ENCODE results near the gene CELA1. TPM values are rescaled to one million over a fixed set of nuclear protein-coding genes. Genes with fewer than 3 reads are reported as not detected.
A peak's percentile ranks its signal among the peaks of the same experiment; 100 is the strongest.
"Not testable (repeated sequence)": the region's sequence is repeated elsewhere in the genome, so short reads cannot be mapped to it uniquely, and the experiment has no call there.

CELA1 gene
- total RNA-seq, 2 donors from 2014 or later = 0.26 TPM; not detected in 1

DNA sequence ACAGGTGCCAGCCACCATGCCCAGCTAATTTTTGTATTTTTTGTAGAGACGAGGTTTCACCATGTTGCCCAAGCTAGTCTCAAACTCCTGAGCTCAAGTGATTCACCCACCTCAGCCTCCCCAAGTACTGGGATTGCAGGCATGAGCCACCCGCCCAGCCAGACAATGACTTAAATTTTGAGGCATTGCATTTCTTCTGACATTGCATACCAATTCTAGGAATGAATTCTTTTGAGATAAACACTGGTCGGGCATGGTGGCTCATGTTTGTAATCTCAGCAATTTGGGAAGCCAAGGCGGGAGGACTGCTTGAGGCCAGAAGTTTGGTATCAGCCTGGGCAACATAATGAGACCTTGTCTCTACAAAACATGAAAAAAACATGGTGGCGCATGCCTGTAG lies 2.5 kb upstream of the CELA1 start:
- DNase-seq (no peak), ATAC-seq (replicated peaks in 1 of 2) (no peak)
- no peaks in the 10 kb centered on the region for H3K9me3 Mint-ChIP-seq
- H3K27ac Mint-ChIP-seq = no peak overlapping the region
- H3K27me3 Mint-ChIP-seq (ENCODE audit: low read depth) = no peaks in the 10 kb centered on the region
- peaks cover 11% of the 10 kb centered on the region for H3K4me1 Mint-ChIP-seq (ENCODE audit: low read depth)
- no peak overlapping the region for H3K4me3 Mint-ChIP-seq
- H3K36me3 Mint-ChIP-seq (ENCODE audit: insufficient read depth in 2 of 2) = no peaks in the 10 kb centered on the region

DNA sequence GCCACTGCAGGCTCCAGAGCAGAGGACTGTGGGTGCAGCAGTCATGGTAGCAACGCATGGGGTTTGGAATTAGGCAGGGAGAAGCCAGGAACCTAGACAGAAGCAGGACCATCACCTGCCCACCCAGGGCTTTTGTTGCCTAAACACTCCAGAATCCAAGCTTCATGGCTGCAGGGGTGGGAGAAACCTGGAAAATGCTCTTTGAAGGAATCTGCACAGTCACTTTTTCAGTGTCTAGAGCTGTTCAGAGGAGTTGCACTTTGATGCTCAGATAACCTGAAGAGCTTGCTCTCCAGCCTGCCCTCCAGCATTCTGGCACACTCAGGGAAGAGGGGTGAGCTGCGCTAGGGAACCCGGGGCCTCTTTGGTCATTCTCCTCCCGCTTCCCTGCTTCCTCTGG lies 1.6 kb upstream of the CELA1 start:
- Mint-ChIP-seq H3K4me1 (ENCODE audit: low read depth) (peaks cover 11% of the 10 kb centered on the region), H3K27me3 (ENCODE audit: low read depth) (no peaks in the 10 kb centered on the region), H3K36me3 (ENCODE audit: insufficient read depth in 2 of 2) (no peaks in the 10 kb centered on the region), H3K9me3 (no peaks in the 10 kb centered on the region), H3K27ac (no peak overlapping the region), H3K4me3 (no peak overlapping the region)
- ATAC-seq (replicated peaks in 1 of 2) (no peak), DNase-seq (no peak)

DNA sequence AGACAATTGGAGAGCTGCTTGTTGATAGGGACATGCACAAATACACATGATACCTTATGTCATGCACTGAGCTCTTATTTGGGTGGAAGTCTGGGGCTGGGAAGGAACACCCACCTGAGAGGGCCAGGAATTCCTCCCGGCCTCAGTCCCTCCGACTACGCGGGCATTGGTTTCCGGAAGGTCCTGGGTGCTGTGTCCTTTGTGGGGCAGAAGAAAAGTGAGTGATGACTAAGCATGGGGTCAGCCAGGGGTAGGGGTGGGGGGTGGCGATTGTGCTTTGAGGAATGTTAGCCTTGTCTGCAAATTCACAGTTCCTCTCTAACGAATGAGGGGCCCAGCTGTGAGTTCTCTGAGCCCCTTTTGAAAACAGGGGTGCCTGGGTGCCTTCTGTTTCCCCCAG lies 798 bp downstream of the CELA1 start:
- Mint-ChIP-seq H3K4me3 (no peak overlapping the region), H3K27ac (no peak overlapping the region)
- ATAC-seq (replicated peaks in 1 of 2) = no peak

DNA sequence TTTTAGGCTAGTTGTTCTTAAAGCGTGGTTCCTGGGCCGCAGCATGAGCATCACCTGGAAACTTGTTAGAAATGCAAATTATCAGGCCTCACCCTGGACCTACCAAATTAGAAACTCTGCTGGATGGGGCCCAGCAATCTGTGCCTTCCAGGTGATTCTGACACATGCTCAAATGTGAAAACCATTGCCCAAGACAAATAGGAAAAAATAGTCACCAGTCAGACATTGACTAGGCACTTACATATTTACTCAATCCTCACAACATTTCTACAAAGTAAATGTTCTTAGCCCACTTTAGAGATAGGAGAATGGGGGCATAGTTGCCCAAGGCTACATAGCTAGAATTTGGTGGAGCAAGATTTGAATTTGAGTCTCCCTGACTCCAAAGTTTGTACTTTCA lies 3.3 kb downstream of the CELA1 start:
- H3K9me3 Mint-ChIP-seq = no peaks in the 10 kb centered on the region
- ATAC-seq (replicated peaks in 1 of 2) = peak; percentile 38 to 52
- H3K27ac Mint-ChIP-seq = no peak overlapping the region
- no peak overlapping the region for H3K4me3 Mint-ChIP-seq
- peaks cover 20% of the 10 kb centered on the region for H3K4me1 Mint-ChIP-seq (ENCODE audit: low read depth)
- no peak for DNase-seq
- no peaks in the 10 kb centered on the region for H3K27me3 Mint-ChIP-seq (ENCODE audit: low read depth)
- no peaks in the 10 kb centered on the region for H3K36me3 Mint-ChIP-seq (ENCODE audit: insufficient read depth in 2 of 2)

More for the DNA sequence above, 798 bp downstream of the CELA1 start:
- DNase-seq = no peak
- Mint-ChIP-seq H3K9me3 (no peaks in the 10 kb centered on the region), H3K36me3 (ENCODE audit: insufficient read depth in 2 of 2) (no peaks in the 10 kb centered on the region), H3K4me1 (ENCODE audit: low read depth) (peaks cover 20% of the 10 kb centered on the region), H3K27me3 (ENCODE audit: low read depth) (no peaks in the 10 kb centered on the region)

DNA sequence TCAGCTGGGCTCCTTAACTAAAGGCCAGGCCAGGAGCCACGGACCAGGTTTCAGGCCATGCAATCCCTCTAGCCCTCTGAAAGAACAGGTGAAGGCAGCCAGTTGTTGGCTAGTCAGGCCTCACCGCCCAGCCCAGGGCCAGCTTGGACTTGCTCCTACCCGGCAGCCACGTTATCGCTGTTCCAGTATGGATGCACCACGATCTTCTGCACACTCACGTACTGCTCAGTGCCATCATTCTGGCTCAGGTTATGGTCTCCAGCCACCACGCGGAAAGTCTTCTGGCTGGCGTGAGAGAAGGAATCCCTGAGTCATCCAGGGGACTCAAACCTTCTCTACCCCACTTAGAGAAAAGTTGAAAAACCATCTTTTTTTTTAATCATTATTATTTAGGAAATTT lies 4.1 kb downstream of the CELA1 start:
- DNase-seq (no peak), ATAC-seq (replicated peaks in 1 of 2) (no peak)
- Mint-ChIP-seq H3K36me3 (ENCODE audit: insufficient read depth in 2 of 2) (no peaks in the 10 kb centered on the region), H3K27me3 (ENCODE audit: low read depth) (no peaks in the 10 kb centered on the region), H3K9me3 (no peaks in the 10 kb centered on the region), H3K4me1 (ENCODE audit: low read depth) (peaks cover 20% of the 10 kb centered on the region), H3K27ac (no peak overlapping the region), H3K4me3 (no peak overlapping the region)

DNA sequence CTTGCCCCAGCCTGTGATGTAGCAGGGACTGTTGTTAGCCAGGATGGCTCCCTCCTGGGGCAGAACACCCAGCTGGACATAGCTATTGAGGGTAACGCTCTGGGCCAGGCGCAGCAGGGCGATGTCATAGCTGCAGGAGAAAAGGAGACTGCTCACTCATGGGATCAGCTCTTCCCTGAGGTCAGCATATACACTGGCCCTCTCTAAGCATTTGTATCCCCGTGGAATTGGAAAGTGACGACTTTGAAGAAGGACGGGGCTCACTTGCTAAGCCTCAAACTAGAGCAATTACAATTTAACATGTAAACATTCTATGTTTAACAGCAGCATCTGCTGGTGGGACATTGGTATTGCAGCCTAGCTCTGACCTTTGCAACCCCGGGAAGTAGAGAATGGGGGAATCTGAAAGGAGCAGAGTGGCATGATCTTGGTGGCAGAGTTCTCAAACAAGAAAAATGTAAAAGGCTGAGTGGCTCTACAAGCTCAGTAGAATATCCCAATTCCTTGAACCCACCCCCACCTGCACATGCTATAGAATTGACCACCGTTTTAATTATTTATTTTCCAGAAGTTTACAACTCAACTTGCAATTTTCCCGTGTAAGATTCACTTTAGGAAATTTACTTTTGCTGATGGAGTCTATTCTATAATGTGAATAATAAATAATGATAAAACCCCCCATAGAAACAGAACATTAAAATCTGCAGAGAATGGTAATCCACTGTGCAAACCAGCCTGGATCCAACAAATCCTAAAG lies 5.0 kb downstream of the CELA1 start:
- H3K4me1 Mint-ChIP-seq (ENCODE audit: low read depth) = peaks cover 20% of the 10 kb centered on the region
- DNase-seq = peak; percentile 67 to 75
- peak overlapping the region; percentile 60 to 65 for H3K4me3 Mint-ChIP-seq
- H3K9me3 Mint-ChIP-seq = no peaks in the 10 kb centered on the region
- peak; percentile 82 for ATAC-seq (replicated peaks in 1 of 2)
- H3K27ac Mint-ChIP-seq = no peak overlapping the region
- H3K36me3 Mint-ChIP-seq (ENCODE audit: insufficient read depth in 2 of 2) = no peaks in the 10 kb centered on the region
- no peaks in the 10 kb centered on the region for H3K27me3 Mint-ChIP-seq (ENCODE audit: low read depth)

DNA sequence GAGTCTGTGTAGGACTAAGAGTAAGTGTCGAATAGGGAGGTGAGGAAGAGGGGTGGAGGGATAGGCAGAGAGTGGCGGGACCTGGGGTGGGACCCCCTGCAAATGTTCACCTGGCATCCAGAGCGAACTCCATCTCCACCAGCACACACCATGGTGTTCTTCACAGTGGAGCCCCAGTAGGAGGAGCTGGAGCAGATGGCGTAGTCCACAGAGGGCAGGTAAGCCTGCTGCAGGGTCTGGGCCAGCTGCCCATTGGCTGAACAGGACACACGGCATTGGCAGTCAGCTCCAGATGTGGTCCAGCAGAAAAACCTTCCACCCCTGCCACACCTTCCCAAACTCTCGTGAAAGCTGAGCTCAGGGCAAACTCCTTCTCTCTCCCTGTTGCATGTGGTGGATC lies 6.7 kb downstream of the CELA1 start:
- no peaks in the 10 kb centered on the region for H3K27me3 Mint-ChIP-seq (ENCODE audit: low read depth)
- H3K27ac Mint-ChIP-seq = no peak overlapping the region
- ATAC-seq (replicated peaks in 1 of 2) (no peak), DNase-seq (no peak)
- H3K4me1 Mint-ChIP-seq (ENCODE audit: low read depth) = peaks cover 20% of the 10 kb centered on the region
- no peak overlapping the region for H3K4me3 Mint-ChIP-seq
- H3K9me3 Mint-ChIP-seq = no peaks in the 10 kb centered on the region
- H3K36me3 Mint-ChIP-seq (ENCODE audit: insufficient read depth in 2 of 2) = no peaks in the 10 kb centered on the region

DNA sequence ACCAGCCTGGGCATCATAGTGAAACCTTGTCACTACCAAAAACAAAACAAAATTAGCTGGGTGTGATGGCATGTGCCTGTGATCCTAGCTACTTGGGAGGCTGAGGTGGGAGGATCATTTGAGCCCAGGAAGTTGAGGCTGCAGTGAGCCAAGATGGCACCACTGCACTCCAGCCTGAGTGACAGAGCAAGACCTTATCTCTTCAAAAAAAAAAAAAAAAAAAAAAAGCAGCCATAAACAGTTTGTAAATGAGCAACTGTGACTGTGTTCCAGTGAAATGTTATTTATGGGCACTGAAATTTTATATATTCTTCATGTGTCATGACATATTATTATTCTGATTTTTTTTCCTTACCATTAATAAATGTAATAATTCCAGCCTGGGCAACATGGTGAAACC lies 9.1 kb downstream of the CELA1 start:
- not testable (repeated sequence) for H3K27me3 Mint-ChIP-seq (ENCODE audit: low read depth); H3K9me3 Mint-ChIP-seq; H3K27ac Mint-ChIP-seq; H3K36me3 Mint-ChIP-seq (ENCODE audit: insufficient read depth in 2 of 2); ATAC-seq (replicated peaks in 1 of 2); H3K4me3 Mint-ChIP-seq; DNase-seq
- H3K4me1 Mint-ChIP-seq (ENCODE audit: low read depth) = peaks cover 13% of the 10 kb centered on the region

DNA sequence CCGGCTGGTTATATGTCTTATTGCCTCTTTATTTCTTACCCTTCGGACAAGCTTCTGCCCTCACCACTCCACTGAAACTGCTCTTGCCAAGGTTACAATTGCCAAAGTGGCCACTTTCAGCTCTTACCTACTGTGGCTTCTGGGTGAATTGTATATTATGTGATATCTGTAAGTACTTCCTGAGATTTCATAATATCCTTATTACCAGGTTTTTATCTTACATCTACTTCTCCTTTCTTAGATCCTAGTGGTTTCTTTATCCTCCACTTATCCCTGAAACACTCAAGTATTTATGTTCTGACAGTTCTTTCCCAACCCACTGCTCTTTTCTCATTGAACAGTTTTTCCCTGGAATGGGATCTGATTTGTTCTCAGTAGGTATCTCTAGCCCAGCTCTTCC lies 10.5 kb downstream of the CELA1 start:
- no peak for ATAC-seq (replicated peaks in 1 of 2)
- DNase-seq = no peak
- no peaks in the 10 kb centered on the region for H3K27me3 Mint-ChIP-seq (ENCODE audit: low read depth)
- no peaks in the 10 kb centered on the region for H3K36me3 Mint-ChIP-seq (ENCODE audit: insufficient read depth in 2 of 2)
- no peaks in the 10 kb centered on the region for H3K4me1 Mint-ChIP-seq (ENCODE audit: low read depth)
- H3K4me3 Mint-ChIP-seq = no peak overlapping the region
- H3K27ac Mint-ChIP-seq = no peak overlapping the region
- no peaks in the 10 kb centered on the region for H3K9me3 Mint-ChIP-seq

DNA sequence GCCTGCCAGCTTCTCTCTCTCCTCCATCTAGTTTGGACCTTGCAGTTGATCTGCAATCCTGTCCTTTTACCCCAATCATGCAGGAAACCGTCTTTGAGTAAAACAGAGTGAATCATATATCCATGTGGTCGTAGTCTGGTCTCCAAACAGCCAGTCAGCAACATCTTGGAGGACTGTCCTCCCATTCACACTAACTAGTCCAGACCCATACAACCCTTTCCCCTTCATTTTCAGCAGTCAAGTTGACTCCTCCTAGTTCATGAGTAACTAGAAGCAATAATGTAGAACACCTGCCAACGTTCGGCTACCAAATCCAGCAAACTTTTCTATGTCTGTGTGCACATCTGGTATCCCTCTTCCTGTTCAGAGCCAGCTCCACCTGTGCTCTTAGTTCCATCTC lies 11.7 kb downstream of the CELA1 start:
- no peaks in the 10 kb centered on the region for H3K36me3 Mint-ChIP-seq (ENCODE audit: insufficient read depth in 2 of 2)
- ATAC-seq (replicated peaks in 1 of 2) (no peak), DNase-seq (no peak)
- peaks cover 5% of the 10 kb centered on the region for H3K4me1 Mint-ChIP-seq (ENCODE audit: low read depth)
- H3K27me3 Mint-ChIP-seq (ENCODE audit: low read depth) = no peaks in the 10 kb centered on the region
- H3K4me3 Mint-ChIP-seq = no peak overlapping the region
- no peaks in the 10 kb centered on the region for H3K9me3 Mint-ChIP-seq
- no peak overlapping the region for H3K27ac Mint-ChIP-seq

DNA sequence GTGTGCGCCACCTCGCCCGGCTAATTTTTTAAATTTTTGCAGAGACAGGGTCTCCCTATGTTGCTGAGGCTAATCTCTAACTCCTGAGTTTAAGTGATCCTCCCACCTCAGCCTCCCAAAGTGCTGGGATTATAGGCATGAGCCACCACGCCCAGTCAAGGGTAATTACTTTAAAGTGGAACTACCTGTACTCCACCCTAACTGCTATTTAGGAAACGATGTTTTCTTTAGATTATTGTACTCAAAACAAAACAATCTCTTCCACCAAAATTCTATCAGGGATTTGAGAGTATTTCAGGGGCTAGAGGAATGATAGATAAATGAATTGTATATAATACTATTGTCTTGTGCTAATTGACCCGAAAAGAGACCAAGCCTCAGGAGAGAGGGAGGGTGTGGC lies 12.9 kb downstream of the CELA1 start:
- Mint-ChIP-seq H3K27me3 (ENCODE audit: low read depth) (no peaks in the 10 kb centered on the region), H3K27ac (no peak overlapping the region), H3K9me3 (no peaks in the 10 kb centered on the region), H3K4me3 (no peak overlapping the region), H3K36me3 (ENCODE audit: insufficient read depth in 2 of 2) (no peaks in the 10 kb centered on the region), H3K4me1 (ENCODE audit: low read depth) (peaks cover 17% of the 10 kb centered on the region)
- no peak for DNase-seq
- no peak for ATAC-seq (replicated peaks in 1 of 2)

DNA sequence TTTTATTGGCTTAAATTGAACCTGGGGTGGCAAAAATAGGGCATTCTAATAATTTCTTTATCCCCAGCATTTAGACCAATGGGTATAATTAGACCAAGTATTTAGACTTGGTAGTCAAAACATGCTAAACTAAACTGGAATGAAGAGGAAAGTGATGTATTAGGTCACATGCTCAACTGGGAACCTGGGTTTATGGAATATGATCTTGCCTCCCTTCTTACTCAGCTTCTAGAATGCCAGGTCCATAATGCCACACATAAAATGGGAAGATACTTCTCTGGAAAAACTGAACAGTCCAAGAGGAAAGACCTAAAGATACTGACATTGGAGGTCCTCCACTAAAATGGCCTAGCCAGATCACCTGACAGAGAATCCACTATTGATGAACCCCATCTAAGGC lies 16.3 kb downstream of the CELA1 start:
- DNase-seq (no peak), ATAC-seq (replicated peaks in 1 of 2) (no peak)
- Mint-ChIP-seq H3K27ac (peak overlapping the region; percentile 58), H3K9me3 (no peaks in the 10 kb centered on the region), H3K4me1 (ENCODE audit: low read depth) (peaks cover 46% of the 10 kb centered on the region), H3K36me3 (ENCODE audit: insufficient read depth in 2 of 2) (no peaks in the 10 kb centered on the region), H3K27me3 (ENCODE audit: low read depth) (no peaks in the 10 kb centered on the region), H3K4me3 (peak overlapping the region; percentile 58 to 66)

DNA sequence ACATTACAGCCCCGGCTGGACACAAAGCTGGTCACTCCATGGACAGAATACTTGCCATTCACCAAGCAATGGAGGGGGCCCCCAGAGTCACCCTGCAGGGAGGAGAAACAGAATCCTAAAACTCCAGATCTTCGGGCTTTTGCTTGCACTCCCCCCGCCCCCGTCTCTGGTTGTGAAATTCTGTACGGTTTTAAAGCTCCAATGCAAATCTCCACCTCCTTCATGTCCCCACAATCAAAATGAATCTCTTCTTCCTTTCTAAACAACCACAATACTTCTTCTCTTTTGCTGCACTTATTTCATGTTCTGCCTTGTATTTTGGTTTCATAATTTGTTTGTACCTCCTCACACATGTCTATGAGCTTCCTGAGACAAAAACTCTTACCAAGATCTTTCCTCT lies 16.7 kb downstream of the CELA1 start:
- H3K9me3 Mint-ChIP-seq = no peaks in the 10 kb centered on the region
- no peaks in the 10 kb centered on the region for H3K27me3 Mint-ChIP-seq (ENCODE audit: low read depth)
- ATAC-seq (replicated peaks in 1 of 2) = peak in 1 of 2 donors; percentile 28
- H3K36me3 Mint-ChIP-seq (ENCODE audit: insufficient read depth in 2 of 2) = no peaks in the 10 kb centered on the region
- peak overlapping the region; percentile 58 to 66 for H3K4me3 Mint-ChIP-seq
- DNase-seq = no peak
- H3K4me1 Mint-ChIP-seq (ENCODE audit: low read depth) = peaks cover 51% of the 10 kb centered on the region
- H3K27ac Mint-ChIP-seq = peak overlapping the region; percentile 58

DNA sequence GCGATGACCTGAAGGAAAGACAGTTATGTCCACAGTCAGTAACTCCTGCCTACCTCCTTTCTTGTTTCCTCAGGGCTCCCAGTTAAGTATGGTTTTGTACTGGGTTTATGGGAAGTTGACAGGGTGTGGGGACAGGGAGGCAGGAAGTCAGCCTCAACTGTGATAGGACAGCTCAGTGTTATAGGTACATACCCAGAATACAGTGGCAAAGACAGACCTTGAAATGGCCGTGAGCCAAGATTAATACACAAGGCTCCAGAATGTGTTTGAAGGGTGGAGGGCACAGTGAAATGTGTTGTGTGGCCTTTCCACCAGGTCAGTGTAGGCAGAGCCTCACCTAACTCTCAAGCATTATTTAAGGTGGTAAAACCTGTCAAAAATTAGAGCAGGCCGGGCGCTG lies 17.9 kb downstream of the CELA1 start:
- Mint-ChIP-seq H3K36me3 (ENCODE audit: insufficient read depth in 2 of 2) (peaks cover 0 to under 1% of the 10 kb centered on the region in 2 donors), H3K27ac (peak overlapping the region; percentile 40), H3K27me3 (ENCODE audit: low read depth) (no peaks in the 10 kb centered on the region), H3K4me1 (ENCODE audit: low read depth) (peaks cover 56% of the 10 kb centered on the region), H3K9me3 (no peaks in the 10 kb centered on the region), H3K4me3 (peak overlapping the region; percentile 33 to 58)
- ATAC-seq (replicated peaks in 1 of 2) (no peak), DNase-seq (no peak)
